AG09309 (cell line): ENCODE data around the gene PLCB4.

Experiments
- DNase-seq: peaks from one replicate; pipeline ENCODE4 v3.0.0-alpha.2; 2010; ENCODE audit warnings: low read depth
- H3K4me3 ChIP-seq: 2 replicates; pipeline ENCODE4 v1.5.1; 2011; ENCODE audit warnings: mild to moderate bottlenecking, low read depth, low read length, moderate library complexity; ENCODE audit not compliant: control insufficient read depth
- CTCF ChIP-seq: IDR thresholded peaks from 2 replicates; pipeline ENCODE4 v1.5.1; 2011; ENCODE audit warnings: mild to moderate bottlenecking, low read depth, low read length, inconsistent platforms; ENCODE audit not compliant: insufficient read depth, control insufficient read depth; ENCODE audit errors: missing control alignments

PLCB4 gene

GRCh38 chr20:9141070-9141469, 72.2 kb downstream of the PLCB4 start:
- no peak for DNase-seq
- no peak overlapping the region for H3K4me3 ChIP-seq
- TF ChIP-seq CTCF = no peak

DNA sequence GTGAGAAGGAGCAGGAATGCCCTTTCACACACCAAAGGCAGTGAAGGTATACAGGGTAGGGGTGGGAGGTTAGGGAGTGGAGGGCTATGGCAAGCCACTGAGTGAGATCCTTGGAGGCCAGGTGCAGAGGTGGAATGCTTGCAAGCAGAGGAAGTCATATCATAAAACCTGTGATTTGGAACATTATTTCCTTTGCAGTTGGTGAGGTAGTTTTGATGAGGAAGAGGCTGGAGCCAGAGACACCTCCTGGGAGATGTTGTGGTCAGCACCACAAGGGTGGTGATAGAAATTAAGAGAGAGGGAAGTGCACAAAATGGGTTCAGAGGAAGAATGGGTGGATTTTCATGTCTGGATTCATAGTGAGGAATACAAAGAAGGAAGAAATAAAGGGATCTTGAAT, 73.0 kb downstream of the PLCB4 start:
- no peak for TF ChIP-seq CTCF
- DNase-seq = no peak
- H3K4me3 ChIP-seq = no peak overlapping the region

DNA sequence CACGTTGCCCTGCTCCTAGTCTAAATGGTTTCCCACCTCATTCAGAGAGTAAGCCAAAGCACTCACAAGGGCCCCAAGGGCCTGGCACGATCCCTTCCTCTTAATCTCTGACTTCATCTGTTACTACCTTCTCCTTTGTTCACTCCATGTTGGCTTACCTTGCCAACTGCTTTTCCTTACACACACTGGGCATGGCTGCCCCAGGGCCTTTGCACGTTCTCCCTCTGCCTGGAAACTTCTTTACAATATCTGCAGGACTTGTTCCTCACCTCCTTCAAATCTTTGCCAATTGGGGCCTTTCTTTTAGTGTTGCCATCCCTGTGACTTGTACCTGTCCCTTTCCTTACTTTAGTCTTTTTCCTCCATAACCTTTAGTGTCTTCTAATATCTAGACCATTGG, 73.9 kb downstream of the PLCB4 start:
- no peak for DNase-seq
- no peak for TF ChIP-seq CTCF
- H3K4me3 ChIP-seq = no peak overlapping the region

GRCh38 chr20:9143926-9144325, 75.0 kb downstream of the PLCB4 start:
- DNase-seq = no peak
- H3K4me3 ChIP-seq = no peak overlapping the region
- no peak for TF ChIP-seq CTCF

DNA sequence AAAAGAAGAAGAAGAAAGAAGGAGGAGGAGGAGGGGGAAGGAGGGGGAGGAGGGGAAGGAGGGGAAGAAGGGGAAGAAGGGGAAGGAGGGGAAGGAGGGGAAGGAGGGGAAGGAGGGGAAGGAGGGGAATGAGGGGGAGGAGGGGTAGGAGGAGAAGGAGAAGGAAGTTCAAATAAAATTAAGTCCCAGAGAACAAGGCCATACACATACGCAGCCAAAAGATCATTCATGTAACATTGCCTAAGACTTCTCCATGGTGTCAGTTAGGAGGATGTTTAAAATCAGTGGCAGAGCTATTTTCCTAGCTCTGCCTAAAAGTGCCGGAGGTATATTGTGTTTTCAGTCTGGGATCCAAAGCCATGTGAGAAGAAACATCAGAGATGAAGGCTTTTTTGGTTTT, 75.8 kb downstream of the PLCB4 start:
- H3K4me3 ChIP-seq = no peak overlapping the region
- DNase-seq = no peak
- TF ChIP-seq CTCF = no peak

- no peak overlapping the region for H3K4me3 ChIP-seq
- no peak for DNase-seq
- no peak for TF ChIP-seq CTCF
These were observed 76.3 kb downstream of the PLCB4 start for GRCh38 chr20:9145142-9145541.

- DNase-seq = no peak
- TF ChIP-seq CTCF = no peak
- no peak overlapping the region for H3K4me3 ChIP-seq
These were observed 77.8 kb downstream of the PLCB4 start for GRCh38 chr20:9146649-9147048.
